ENCODE results near the gene NFASC.

GRCh38 chr1:204878621-204879234, 8.1 kb downstream of the NFASC start:
- TF ChIP-seq TAF1 (IDR thresholded peaks at IDR 0.05; ENCODE audit: low read depth, low read length) (no peak), POLR2AphosphoS5 (IDR thresholded peaks at IDR 0.05; ENCODE audit: low read depth, low read length) (no peak), POLR2A (IDR thresholded peaks at IDR 0.05; ENCODE audit: low read depth, low read length) (no peak)
